ENCODE results near the gene IL22RA1. TPM values are rescaled to one million over a fixed set of nuclear protein-coding genes. Genes with fewer than 3 reads are reported as not detected.

Gene IL22RA1
- total RNA-seq, 5 donors from 2014 or later (not counting 1 experiment from before 2014, with no cell fraction given), result 0.13 to 0.15 TPM; not detected in 3

- ChIA-PET CTCF (no interaction called here), POLR2A (interaction anchor here in 1 of 2 donors (0.5 kb wide), 1 partner anchor 337 kb away, joined by 5 read pairs; no protein-coding TSS in a partner anchor)
- Mint-ChIP-seq H3K27me3 (no peaks in the 10 kb centered on the region), H3K4me3 (no peak overlapping the region), H3K9me3 (no peaks in the 10 kb centered on the region), H3K36me3 (peaks cover 10% of the 10 kb centered on the region), H3K27ac (no peak overlapping the region), H3K4me1 (no peaks in the 10 kb centered on the region)
- WGBS (ENCODE audit: insufficient coverage), result 87% methylated on average over 2 of the region's 10 CpGs
- H3K4me3 ChIP-seq (ENCODE audit: control insufficient read depth in 1 of 2, extremely low read depth in 1 of 2, low read length in 1 of 2), result no peak overlapping the region
- H3K9me3 ChIP-seq, result no peaks in the 10 kb centered on the region
- no peaks in the 10 kb centered on the region for H3K36me3 ChIP-seq (ENCODE audit: control insufficient read depth in 2 of 2, extremely low read depth in 1 of 2, insufficient read depth in 1 of 2, low read length in 1 of 2)
- ATAC-seq (replicated peaks in 1 of 4) (no peak), DNase-seq (no peak)
- no peaks in the 10 kb centered on the region for H3K27me3 ChIP-seq (replicated peaks in 1 of 2; ENCODE audit: control insufficient read depth in 2 of 2, extremely low read depth in 1 of 2, insufficient read depth in 2 of 2, low read length in 1 of 2)
- H3K4me1 ChIP-seq (ENCODE audit: control insufficient read depth in 1 of 2, extremely low read depth in 1 of 2, insufficient read depth in 2 of 2, low read length in 2 of 2), result no peaks in the 10 kb centered on the region
- no peak overlapping the region for H3K27ac ChIP-seq (ENCODE audit: low read length)
Measured at GRCh38 chr1:24179251-24179840, 36.4 kb upstream of the IL22RA1 start.

- DNase-seq, result no peak
- Histone ChIP-seq H3K4me3 (ENCODE audit: control insufficient read depth in 1 of 2, extremely low read depth in 1 of 2, low read length in 1 of 2) (no peak overlapping the region), H3K27ac (ENCODE audit: low read length) (no peak overlapping the region), H3K36me3 (ENCODE audit: control insufficient read depth in 2 of 2, extremely low read depth in 1 of 2, insufficient read depth in 1 of 2, low read length in 1 of 2) (no peaks in the 10 kb centered on the region), H3K27me3 (replicated peaks in 1 of 2; ENCODE audit: control insufficient read depth in 2 of 2, extremely low read depth in 1 of 2, insufficient read depth in 2 of 2, low read length in 1 of 2) (no peaks in the 10 kb centered on the region), H3K4me1 (ENCODE audit: control insufficient read depth in 1 of 2, extremely low read depth in 1 of 2, insufficient read depth in 2 of 2, low read length in 2 of 2) (no peaks in the 10 kb centered on the region), H3K9me3 (no peaks in the 10 kb centered on the region)
- CTCF ChIA-PET, result no interaction called here
- ATAC-seq (replicated peaks in 1 of 4), result no peak
- no peaks in the 10 kb centered on the region for H3K27me3 Mint-ChIP-seq
- peaks cover 13% of the 10 kb centered on the region for H3K36me3 Mint-ChIP-seq
- H3K27ac Mint-ChIP-seq, result no peak overlapping the region
- POLR2A ChIA-PET, result no interaction called here
- no peak overlapping the region for H3K4me3 Mint-ChIP-seq
- no peaks in the 10 kb centered on the region for H3K9me3 Mint-ChIP-seq
- WGBS (ENCODE audit: insufficient coverage), result 89% methylated on average over 1 of the region's 3 CpGs
- peaks cover 0 to 4% (median 0%) of the 10 kb centered on the region in 3 donors for H3K4me1 Mint-ChIP-seq
Measured at GRCh38 chr1:24178407-24178806, 35.5 kb upstream of the IL22RA1 start.

- Mint-ChIP-seq H3K4me3 (no peak overlapping the region), H3K9me3 (no peaks in the 10 kb centered on the region), H3K27ac (no peak overlapping the region), H3K36me3 (peaks cover 13% of the 10 kb centered on the region), H3K4me1 (peaks cover 0 to 5% (median 0%) of the 10 kb centered on the region in 3 donors), H3K27me3 (no peaks in the 10 kb centered on the region)
- CTCF ChIA-PET, result no interaction called here
- Histone ChIP-seq H3K4me3 (ENCODE audit: control insufficient read depth in 1 of 2, extremely low read depth in 1 of 2, low read length in 1 of 2) (no peak overlapping the region), H3K9me3 (no peaks in the 10 kb centered on the region), H3K27ac (ENCODE audit: low read length) (no peak overlapping the region), H3K36me3 (ENCODE audit: control insufficient read depth in 2 of 2, extremely low read depth in 1 of 2, insufficient read depth in 1 of 2, low read length in 1 of 2) (no peaks in the 10 kb centered on the region), H3K4me1 (ENCODE audit: control insufficient read depth in 1 of 2, extremely low read depth in 1 of 2, insufficient read depth in 2 of 2, low read length in 2 of 2) (no peaks in the 10 kb centered on the region), H3K27me3 (replicated peaks in 1 of 2; ENCODE audit: control insufficient read depth in 2 of 2, extremely low read depth in 1 of 2, insufficient read depth in 2 of 2, low read length in 1 of 2) (no peaks in the 10 kb centered on the region)
- DNase-seq (no peak), ATAC-seq (replicated peaks in 1 of 4) (no peak)
- 95% methylated on average over 6 of the region's 10 CpGs for WGBS (ENCODE audit: insufficient coverage)
- POLR2A ChIA-PET, result no interaction called here
Measured at GRCh38 chr1:24177161-24177560, 34.2 kb upstream of the IL22RA1 start.

GRCh38 chr1:24175033-24175755, 32.3 kb upstream of the IL22RA1 start:
- no peak for DNase-seq
- no peaks in the 10 kb centered on the region for H3K9me3 Mint-ChIP-seq
- no peak for ATAC-seq (replicated peaks in 1 of 4)
- no peaks in the 10 kb centered on the region for H3K9me3 ChIP-seq
- H3K4me3 ChIP-seq (ENCODE audit: control insufficient read depth in 1 of 2, extremely low read depth in 1 of 2, low read length in 1 of 2), result no peak overlapping the region
- no peak overlapping the region for H3K27ac Mint-ChIP-seq
- no peaks in the 10 kb centered on the region for H3K36me3 ChIP-seq (ENCODE audit: control insufficient read depth in 2 of 2, extremely low read depth in 1 of 2, insufficient read depth in 1 of 2, low read length in 1 of 2)
- no peaks in the 10 kb centered on the region for H3K27me3 Mint-ChIP-seq
- no peak overlapping the region for H3K4me3 Mint-ChIP-seq
- H3K27me3 ChIP-seq (replicated peaks in 1 of 2; ENCODE audit: control insufficient read depth in 2 of 2, extremely low read depth in 1 of 2, insufficient read depth in 2 of 2, low read length in 1 of 2), result no peaks in the 10 kb centered on the region
- CTCF ChIA-PET, result interaction anchor here in 1 of 2 donors (0.6 kb wide), 1 partner anchor 520 kb away, joined by 3 read pairs; no protein-coding TSS in a partner anchor
- peaks cover 0 to 5% (median 0%) of the 10 kb centered on the region in 3 donors for H3K4me1 Mint-ChIP-seq
- H3K36me3 Mint-ChIP-seq, result peaks cover 13% of the 10 kb centered on the region
- WGBS (ENCODE audit: insufficient coverage), result 77% methylated on average over 3 of the region's 6 CpGs
- POLR2A ChIA-PET, result no interaction called here
- H3K27ac ChIP-seq (ENCODE audit: low read length), result no peak overlapping the region
- H3K4me1 ChIP-seq (ENCODE audit: control insufficient read depth in 1 of 2, extremely low read depth in 1 of 2, insufficient read depth in 2 of 2, low read length in 2 of 2), result no peaks in the 10 kb centered on the region

GRCh38 chr1:24173638-24174575, 31.0 kb upstream of the IL22RA1 start:
- H3K27me3 Mint-ChIP-seq, result no peaks in the 10 kb centered on the region
- CTCF ChIA-PET, result interaction anchor here (0.6 kb wide), 2 partner anchors 221 to 1491 kb away, joined by 3 to 4 read pairs; no protein-coding TSS in a partner anchor
- no peak overlapping the region for H3K27ac Mint-ChIP-seq

GRCh38 chr1:24172598-24172997, 29.7 kb upstream of the IL22RA1 start:
- WGBS (ENCODE audit: insufficient coverage), result 95% methylated on average over 4 of the region's 5 CpGs
- DNase-seq, result no peak
- no peak overlapping the region for H3K4me3 Mint-ChIP-seq
- CTCF ChIA-PET, result interaction anchor here in 1 of 2 donors (0.5 kb wide), 1 partner anchor 351 kb away, joined by 3 read pairs; no protein-coding TSS in a partner anchor
- H3K27me3 Mint-ChIP-seq, result no peaks in the 10 kb centered on the region
- no peak overlapping the region for H3K27ac Mint-ChIP-seq
- ATAC-seq (replicated peaks in 1 of 4), result no peak
- no peaks in the 10 kb centered on the region for H3K9me3 Mint-ChIP-seq
- peaks cover 0 to 5% (median 0%) of the 10 kb centered on the region in 3 donors for H3K4me1 Mint-ChIP-seq
- H3K36me3 Mint-ChIP-seq, result peaks cover 17% of the 10 kb centered on the region
- Histone ChIP-seq H3K9me3 (no peaks in the 10 kb centered on the region), H3K4me1 (ENCODE audit: control insufficient read depth in 1 of 2, extremely low read depth in 1 of 2, insufficient read depth in 2 of 2, low read length in 2 of 2) (no peaks in the 10 kb centered on the region), H3K27ac (ENCODE audit: low read length) (no peak overlapping the region), H3K36me3 (ENCODE audit: control insufficient read depth in 2 of 2, extremely low read depth in 1 of 2, insufficient read depth in 1 of 2, low read length in 1 of 2) (peaks cover 0 to 5% of the 10 kb centered on the region in 2 donors), H3K4me3 (ENCODE audit: control insufficient read depth in 1 of 2, extremely low read depth in 1 of 2, low read length in 1 of 2) (no peak overlapping the region), H3K27me3 (replicated peaks in 1 of 2; ENCODE audit: control insufficient read depth in 2 of 2, extremely low read depth in 1 of 2, insufficient read depth in 2 of 2, low read length in 1 of 2) (no peaks in the 10 kb centered on the region)
- POLR2A ChIA-PET, result no interaction called here

More at GRCh38 chr1:24173638-24174575, 31.0 kb upstream of the IL22RA1 start:
- POLR2A ChIA-PET, result interaction anchor here in 1 of 2 donors (0.6 kb wide), 1 partner anchor 280 kb away, joined by 6 read pairs; no protein-coding TSS in a partner anchor
- 67% methylated on average over 3 of the region's 5 CpGs for WGBS (ENCODE audit: insufficient coverage)
- no peak overlapping the region for H3K4me3 ChIP-seq (ENCODE audit: control insufficient read depth in 1 of 2, extremely low read depth in 1 of 2, low read length in 1 of 2)
- H3K4me1 ChIP-seq (ENCODE audit: control insufficient read depth in 1 of 2, extremely low read depth in 1 of 2, insufficient read depth in 2 of 2, low read length in 2 of 2), result no peaks in the 10 kb centered on the region
- ATAC-seq (replicated peaks in 1 of 4), result no peak
- no peak overlapping the region for H3K27ac ChIP-seq (ENCODE audit: low read length)
- Mint-ChIP-seq H3K36me3 (peaks cover 10% of the 10 kb centered on the region), H3K4me1 (peaks cover 0 to 5% (median 0%) of the 10 kb centered on the region in 3 donors), H3K9me3 (no peaks in the 10 kb centered on the region), H3K4me3 (no peak overlapping the region)
- no peaks in the 10 kb centered on the region for H3K36me3 ChIP-seq (ENCODE audit: control insufficient read depth in 2 of 2, extremely low read depth in 1 of 2, insufficient read depth in 1 of 2, low read length in 1 of 2)
- DNase-seq, result no peak
- H3K27me3 ChIP-seq (replicated peaks in 1 of 2; ENCODE audit: control insufficient read depth in 2 of 2, extremely low read depth in 1 of 2, insufficient read depth in 2 of 2, low read length in 1 of 2), result no peaks in the 10 kb centered on the region
- H3K9me3 ChIP-seq, result no peaks in the 10 kb centered on the region
